K562 (cell line): ENCODE results near the gene SPATC1L. TPM values are rescaled to one million over a fixed set of nuclear protein-coding genes. Genes with fewer than 3 reads are reported as not detected.

Experiments
- NR2F6 ChIP-seq: fragments of 450-650 bp; formaldehyde crosslinking; IDR thresholded peaks from 2 replicates; pipeline ENCODE4 v1.4.0; 2020; ENCODE audit warnings: mild to moderate bottlenecking
- RBM34 ChIP-seq: fragments of 200-400 bp; formaldehyde crosslinking; IDR thresholded peaks from 2 replicates; pipeline ENCODE4 v1.6.1; 2018; ENCODE audit warnings: low read length, borderline replicate concordance; ENCODE audit not compliant: insufficient read depth
- SMAD1 ChIP-seq: fragments of 150-350 bp; IDR thresholded peaks from 2 replicates; pipeline ENCODE4 v1.6.1; 2014; ENCODE audit warnings: low read length, low read depth; ENCODE audit not compliant: partially characterized antibody
- YY1 ChIP-seq, 3 experiments: IDR thresholded peaks; 2 replicates each; pipeline ENCODE4 v1.6.1; 2011; ENCODE audit warnings: low read length in 2 of 3, mild to moderate bottlenecking in 2 of 3, moderate library complexity in 2 of 3, borderline replicate concordance in 1 of 3, control low read depth in 1 of 3, low read depth in 1 of 3; ENCODE audit not compliant: insufficient read depth in 3 of 3, insufficient replicate concordance in 2 of 3, control insufficient read depth in 1 of 3, insufficient read length in 1 of 3; ENCODE audit errors: extremely low read depth in 1 of 3
- ZBED1 ChIP-seq: IDR thresholded peaks from 2 replicates; pipeline ENCODE4 v1.6.1; 2014
- ZBTB7A ChIP-seq: IDR thresholded peaks from 2 replicates; pipeline ENCODE4 v1.6.1; 2011; ENCODE audit warnings: low read depth, mild to moderate bottlenecking, low read length, moderate library complexity, borderline replicate concordance; ENCODE audit not compliant: control insufficient read depth
- ZFP1 ChIP-seq: fragments of 450-650 bp; formaldehyde crosslinking; IDR thresholded peaks from 2 replicates; pipeline ENCODE4 v1.4.0; 2020; ENCODE audit warnings: mild to moderate bottlenecking, mixed read lengths
- ZNF146 ChIP-seq: IDR thresholded peaks from one replicate; pipeline ENCODE4 v1.6.1; 2018; ENCODE audit warnings: missing compliant biosample characterization; ENCODE audit not compliant: unreplicated experiment
- polyA plus RNA-seq, 8 experiments: library from polyadenylated mRNA; depleted of rRNA in 4 of 8; stranded (reverse) in 5 of 8; unstranded in 3 of 8; fragments of >200 nt; fragmentation: Nextera tagmentation in 2 of 8; fragmentation: Illumina TruSeq in 1 of 8; extraction: Ambion mirVana in 2 of 8; extraction: Trizol in 1 of 8; gene quantifications; 2 replicates each; pipeline versions ENCODE4 v1.2.1 to v1.2.3, GENCODE V29; 2011 to 2014; ENCODE audit warnings: inconsistent platforms in 1 of 8, missing spikeins in 1 of 8
- total RNA-seq, 7 experiments: library from RNA; depleted of rRNA in 6 of 7; stranded (reverse); fragments of >200 nt in 6 of 7; fragmentation: Illumina TruSeq in 2 of 7; extraction: Trizol in 2 of 7; gene quantifications; 2 replicates each; pipeline versions ENCODE4 v1.2.1 to v1.2.3, GENCODE V29; 2011 to 2021; ENCODE audit warnings: low replicate concordance in 1 of 7
- TF ChIP-seq, protein P1 (sequence below): fragments of 450-650 bp; IDR thresholded peaks from 2 replicates; pipeline ENCODE4 v1.6.1; 2017; ENCODE audit warnings: antibody characterized with exemption, mild to moderate bottlenecking
- TF ChIP-seq, protein P2 (sequence below): fragments of 250-450 bp; sonication (Bioruptor Pico); IDR thresholded peaks from 2 replicates; pipeline ENCODE4 v1.5.0; 2022; ENCODE audit warnings: mild to moderate bottlenecking
- TF ChIP-seq, protein P3 (sequence below): fragments of 250-450 bp; sonication (Bioruptor Pico); IDR thresholded peaks from 2 replicates; pipeline ENCODE4 v1.4.0; 2020; ENCODE audit warnings: mild to moderate bottlenecking, moderate library complexity
- TF ChIP-seq, protein P4 (sequence below): fragments of 450-650 bp; IDR thresholded peaks from 2 replicates; pipeline ENCODE4 v1.7.0; 2016; ENCODE audit warnings: borderline replicate concordance
- TF ChIP-seq, protein P5 (sequence below): fragments of 250-450 bp; sonication (Bioruptor Pico); IDR thresholded peaks from 2 replicates; pipeline ENCODE4 v1.5.0; 2021

SPATC1L gene
- total and polyA plus RNA-seq, 9 of the 15 experiments (the other 6 are each of a cell fraction or from before 2014, with no cell fraction given): 0.14 to 121 (median 34.0) TPM; not detected in 1

DNA sequence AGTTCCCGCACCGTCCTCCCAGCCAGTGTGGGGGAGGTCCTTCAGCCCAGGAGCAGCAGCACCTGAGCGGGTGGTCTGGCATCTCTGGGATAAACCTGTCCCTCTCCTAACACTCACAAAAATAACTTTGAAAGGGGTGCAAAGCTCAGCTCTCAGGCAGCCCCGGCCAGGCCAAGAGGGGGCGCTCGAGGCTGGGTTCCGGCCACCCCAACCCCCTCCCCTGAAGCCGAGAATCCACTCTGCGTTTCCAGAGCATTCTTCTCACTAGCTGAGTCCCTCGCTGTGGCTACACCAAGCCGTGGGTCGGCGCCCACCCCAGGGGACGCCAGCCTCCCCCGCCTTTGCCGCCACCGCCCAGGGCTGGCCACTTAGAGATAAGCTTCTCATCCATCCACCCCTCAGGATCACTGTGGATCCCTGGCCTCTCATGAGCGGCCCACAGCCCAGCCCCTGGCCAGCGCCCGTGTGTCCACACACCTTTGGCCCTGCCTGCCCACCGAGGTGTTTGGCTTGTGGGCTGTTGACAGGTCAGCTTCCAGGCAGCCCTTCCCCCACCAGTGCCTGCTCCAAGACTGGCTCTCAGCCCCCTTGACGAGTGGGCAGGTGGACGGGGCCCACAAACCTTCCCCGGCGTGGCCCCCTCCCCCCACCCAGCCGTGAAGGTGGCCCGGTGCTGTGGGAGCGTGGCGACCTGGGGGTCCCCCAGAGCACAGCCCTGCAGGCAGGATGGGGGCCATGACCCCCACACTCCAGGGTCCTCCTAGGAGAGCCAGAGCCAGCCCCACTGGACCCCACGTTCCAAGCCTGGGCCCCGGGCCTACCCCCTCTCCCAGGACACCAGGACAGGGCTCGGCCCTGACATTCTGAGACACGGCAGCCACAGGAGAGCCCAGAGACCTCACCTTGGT lies 30.8 kb downstream of the SPATC1L start (continued):
- TF ChIP-seq ZBTB7A (peak; percentile 98), ZFP1 (CRISPR knock-in tag) (no peak; the same call in 1 of the 2 replicates), RBM34 (no peak), ZBED1 (no peak), ZNF146 (CRISPR knock-in tag) (no peak), NR2F6 (CRISPR knock-in tag) (no peak), SMAD1 (no peak), YY1 (IDR thresholded peaks at IDR 0.05; ENCODE audit: borderline replicate concordance in 1 of 3, control insufficient read depth in 1 of 3, extremely low read depth in 1 of 3, insufficient read depth in 3 of 3, insufficient read length in 1 of 3, insufficient replicate concordance in 2 of 3, low read depth in 1 of 3, low read length in 2 of 3) (peak in 1 of 3 experiments; percentile 56)
- TF ChIP-seq, protein P1, sequence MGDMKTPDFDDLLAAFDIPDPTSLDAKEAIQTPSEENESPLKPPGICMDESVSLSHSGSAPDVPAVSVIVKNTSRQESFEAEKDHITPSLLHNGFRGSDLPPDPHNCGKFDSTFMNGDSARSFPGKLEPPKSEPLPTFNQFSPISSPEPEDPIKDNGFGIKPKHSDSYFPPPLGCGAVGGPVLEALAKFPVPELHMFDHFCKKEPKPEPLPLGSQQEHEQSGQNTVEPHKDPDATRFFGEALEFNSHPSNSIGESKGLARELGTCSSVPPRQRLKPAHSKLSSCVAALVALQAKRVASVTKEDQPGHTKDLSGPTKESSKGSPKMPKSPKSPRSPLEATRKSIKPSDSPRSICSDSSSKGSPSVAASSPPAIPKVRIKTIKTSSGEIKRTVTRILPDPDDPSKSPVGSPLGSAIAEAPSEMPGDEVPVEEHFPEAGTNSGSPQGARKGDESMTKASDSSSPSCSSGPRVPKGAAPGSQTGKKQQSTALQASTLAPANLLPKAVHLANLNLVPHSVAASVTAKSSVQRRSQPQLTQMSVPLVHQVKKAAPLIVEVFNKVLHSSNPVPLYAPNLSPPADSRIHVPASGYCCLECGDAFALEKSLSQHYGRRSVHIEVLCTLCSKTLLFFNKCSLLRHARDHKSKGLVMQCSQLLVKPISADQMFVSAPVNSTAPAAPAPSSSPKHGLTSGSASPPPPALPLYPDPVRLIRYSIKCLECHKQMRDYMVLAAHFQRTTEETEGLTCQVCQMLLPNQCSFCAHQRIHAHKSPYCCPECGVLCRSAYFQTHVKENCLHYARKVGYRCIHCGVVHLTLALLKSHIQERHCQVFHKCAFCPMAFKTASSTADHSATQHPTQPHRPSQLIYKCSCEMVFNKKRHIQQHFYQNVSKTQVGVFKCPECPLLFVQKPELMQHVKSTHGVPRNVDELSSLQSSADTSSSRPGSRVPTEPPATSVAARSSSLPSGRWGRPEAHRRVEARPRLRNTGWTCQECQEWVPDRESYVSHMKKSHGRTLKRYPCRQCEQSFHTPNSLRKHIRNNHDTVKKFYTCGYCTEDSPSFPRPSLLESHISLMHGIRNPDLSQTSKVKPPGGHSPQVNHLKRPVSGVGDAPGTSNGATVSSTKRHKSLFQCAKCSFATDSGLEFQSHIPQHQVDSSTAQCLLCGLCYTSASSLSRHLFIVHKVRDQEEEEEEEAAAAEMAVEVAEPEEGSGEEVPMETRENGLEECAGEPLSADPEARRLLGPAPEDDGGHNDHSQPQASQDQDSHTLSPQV: peak; percentile 83
- TF ChIP-seq, protein P2, sequence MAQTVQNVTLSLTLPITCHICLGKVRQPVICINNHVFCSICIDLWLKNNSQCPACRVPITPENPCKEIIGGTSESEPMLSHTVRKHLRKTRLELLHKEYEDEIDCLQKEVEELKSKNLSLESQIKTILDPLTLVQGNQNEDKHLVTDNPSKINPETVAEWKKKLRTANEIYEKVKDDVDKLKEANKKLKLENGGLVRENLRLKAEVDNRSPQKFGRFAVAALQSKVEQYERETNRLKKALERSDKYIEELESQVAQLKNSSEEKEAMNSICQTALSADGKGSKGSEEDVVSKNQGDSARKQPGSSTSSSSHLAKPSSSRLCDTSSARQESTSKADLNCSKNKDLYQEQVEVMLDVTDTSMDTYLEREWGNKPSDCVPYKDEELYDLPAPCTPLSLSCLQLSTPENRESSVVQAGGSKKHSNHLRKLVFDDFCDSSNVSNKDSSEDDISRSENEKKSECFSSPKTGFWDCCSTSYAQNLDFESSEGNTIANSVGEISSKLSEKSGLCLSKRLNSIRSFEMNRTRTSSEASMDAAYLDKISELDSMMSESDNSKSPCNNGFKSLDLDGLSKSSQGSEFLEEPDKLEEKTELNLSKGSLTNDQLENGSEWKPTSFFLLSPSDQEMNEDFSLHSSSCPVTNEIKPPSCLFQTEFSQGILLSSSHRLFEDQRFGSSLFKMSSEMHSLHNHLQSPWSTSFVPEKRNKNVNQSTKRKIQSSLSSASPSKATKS (CRISPR knock-in tag): no peak
- TF ChIP-seq, protein P3, sequence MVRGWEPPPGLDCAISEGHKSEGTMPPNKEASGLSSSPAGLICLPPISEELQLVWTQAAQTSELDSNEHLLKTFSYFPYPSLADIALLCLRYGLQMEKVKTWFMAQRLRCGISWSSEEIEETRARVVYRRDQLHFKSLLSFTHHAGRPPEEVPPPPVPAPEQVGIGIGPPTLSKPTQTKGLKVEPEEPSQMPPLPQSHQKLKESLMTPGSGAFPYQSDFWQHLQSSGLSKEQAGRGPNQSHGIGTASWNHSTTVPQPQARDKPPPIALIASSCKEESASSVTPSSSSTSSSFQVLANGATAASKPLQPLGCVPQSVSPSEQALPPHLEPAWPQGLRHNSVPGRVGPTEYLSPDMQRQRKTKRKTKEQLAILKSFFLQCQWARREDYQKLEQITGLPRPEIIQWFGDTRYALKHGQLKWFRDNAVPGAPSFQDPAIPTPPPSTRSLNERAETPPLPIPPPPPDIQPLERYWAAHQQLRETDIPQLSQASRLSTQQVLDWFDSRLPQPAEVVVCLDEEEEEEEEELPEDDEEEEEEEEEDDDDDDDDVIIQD (CRISPR knock-in tag): no peak
- TF ChIP-seq, protein P4, sequence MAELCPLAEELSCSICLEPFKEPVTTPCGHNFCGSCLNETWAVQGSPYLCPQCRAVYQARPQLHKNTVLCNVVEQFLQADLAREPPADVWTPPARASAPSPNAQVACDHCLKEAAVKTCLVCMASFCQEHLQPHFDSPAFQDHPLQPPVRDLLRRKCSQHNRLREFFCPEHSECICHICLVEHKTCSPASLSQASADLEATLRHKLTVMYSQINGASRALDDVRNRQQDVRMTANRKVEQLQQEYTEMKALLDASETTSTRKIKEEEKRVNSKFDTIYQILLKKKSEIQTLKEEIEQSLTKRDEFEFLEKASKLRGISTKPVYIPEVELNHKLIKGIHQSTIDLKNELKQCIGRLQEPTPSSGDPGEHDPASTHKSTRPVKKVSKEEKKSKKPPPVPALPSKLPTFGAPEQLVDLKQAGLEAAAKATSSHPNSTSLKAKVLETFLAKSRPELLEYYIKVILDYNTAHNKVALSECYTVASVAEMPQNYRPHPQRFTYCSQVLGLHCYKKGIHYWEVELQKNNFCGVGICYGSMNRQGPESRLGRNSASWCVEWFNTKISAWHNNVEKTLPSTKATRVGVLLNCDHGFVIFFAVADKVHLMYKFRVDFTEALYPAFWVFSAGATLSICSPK: no peak
- TF ChIP-seq, protein P5, sequence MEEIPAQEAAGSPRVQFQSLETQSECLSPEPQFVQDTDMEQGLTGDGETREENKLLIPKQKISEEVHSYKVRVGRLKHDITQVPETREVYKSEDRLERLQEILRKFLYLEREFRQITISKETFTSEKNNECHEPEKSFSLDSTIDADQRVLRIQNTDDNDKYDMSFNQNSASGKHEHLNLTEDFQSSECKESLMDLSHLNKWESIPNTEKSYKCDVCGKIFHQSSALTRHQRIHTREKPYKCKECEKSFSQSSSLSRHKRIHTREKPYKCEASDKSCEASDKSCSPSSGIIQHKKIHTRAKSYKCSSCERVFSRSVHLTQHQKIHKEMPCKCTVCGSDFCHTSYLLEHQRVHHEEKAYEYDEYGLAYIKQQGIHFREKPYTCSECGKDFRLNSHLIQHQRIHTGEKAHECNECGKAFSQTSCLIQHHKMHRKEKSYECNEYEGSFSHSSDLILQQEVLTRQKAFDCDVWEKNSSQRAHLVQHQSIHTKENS (CRISPR knock-in tag): no peak
